Astrocyte (in vitro differentiated cells and primary cell): ENCODE data around the gene NECTIN4. TPM values are rescaled to one million over a fixed set of nuclear protein-coding genes. Genes with fewer than 3 reads are reported as not detected.

Source experiments
- DNase-seq: peaks from one replicate; pipeline ENCODE4 v3.0.0-alpha.2; 2010; ENCODE audit warnings: low read depth
- FAIRE-seq: peaks from 2 replicates; lab custom pipeline; 2011; peaks lifted over from hg19 to GRCh38; lab: Jason Lieb, UNC
- H2AFZ ChIP-seq: 2 replicates; pipeline ENCODE4 v1.6.0; 2012; ENCODE audit warnings: low read depth, low read length, inconsistent platforms
- H3K27ac ChIP-seq: 2 replicates; pipeline ENCODE4 v1.5.1; 2011; ENCODE audit warnings: low read depth, low read length, inconsistent platforms
- H3K27me3 ChIP-seq: 2 replicates; pipeline ENCODE4 v1.6.0; 2011; ENCODE audit warnings: low read length, inconsistent platforms; ENCODE audit not compliant: insufficient read depth
- H3K36me3 ChIP-seq: 2 replicates; pipeline ENCODE4 v1.5.1; 2011; ENCODE audit warnings: low read length, inconsistent platforms; ENCODE audit not compliant: insufficient read depth
- H3K4me1 ChIP-seq: 2 replicates; pipeline ENCODE4 v1.5.1; 2011; ENCODE audit warnings: low read length, inconsistent platforms; ENCODE audit not compliant: insufficient read depth
- H3K4me2 ChIP-seq: 2 replicates; pipeline ENCODE4 v1.6.0; 2012; ENCODE audit warnings: low read length, inconsistent platforms
- H3K4me3 ChIP-seq: 2 replicates; pipeline ENCODE4 v1.5.1; 2011; ENCODE audit warnings: low read depth, mild to moderate bottlenecking, low read length, inconsistent platforms; ENCODE audit not compliant: insufficient read depth
- H3K79me2 ChIP-seq: 2 replicates; pipeline ENCODE4 v1.6.0; 2012; ENCODE audit warnings: mild to moderate bottlenecking, low read length, inconsistent platforms; ENCODE audit not compliant: insufficient read depth
- H3K9ac ChIP-seq: 2 replicates; pipeline ENCODE4 v1.6.0; 2012; ENCODE audit warnings: mild to moderate bottlenecking, low read length, inconsistent platforms
- H3K9me3 ChIP-seq: 2 replicates; pipeline ENCODE4 v1.5.1; 2012; ENCODE audit warnings: low read depth, mild to moderate bottlenecking, low read length, inconsistent platforms; ENCODE audit not compliant: insufficient read depth
- H4K20me1 ChIP-seq: 2 replicates; pipeline ENCODE4 v1.6.0; 2012; ENCODE audit warnings: low read length, inconsistent platforms; ENCODE audit not compliant: insufficient read depth
- H3K27ac Mint-ChIP-seq: one replicate; pipeline ENCODE4 v1.8.0; 2021; ENCODE audit warnings: mild to moderate bottlenecking, mixed read lengths; ENCODE audit not compliant: unreplicated experiment
- H3K27me3 Mint-ChIP-seq: one replicate; pipeline ENCODE4 v1.8.0; 2021; ENCODE audit warnings: low read depth, mixed read lengths; ENCODE audit not compliant: unreplicated experiment
- H3K36me3 Mint-ChIP-seq: one replicate; pipeline ENCODE4 v1.8.0; 2021; ENCODE audit warnings: low read depth, mixed read lengths; ENCODE audit not compliant: unreplicated experiment
- H3K4me1 Mint-ChIP-seq: one replicate; pipeline ENCODE4 v1.8.0; 2021; ENCODE audit warnings: low read depth, mixed read lengths; ENCODE audit not compliant: unreplicated experiment
- H3K4me3 Mint-ChIP-seq: one replicate; pipeline ENCODE4 v1.8.0; 2021; ENCODE audit warnings: mild to moderate bottlenecking, moderate library complexity, mixed read lengths; ENCODE audit not compliant: unreplicated experiment
- H3K9me3 Mint-ChIP-seq: one replicate; pipeline ENCODE4 v1.8.0; 2021; ENCODE audit warnings: mild to moderate bottlenecking, mixed read lengths; ENCODE audit not compliant: unreplicated experiment
- CTCF ChIP-seq: IDR thresholded peaks from 2 replicates; pipeline ENCODE4 v1.5.1; 2011; ENCODE audit warnings: low read depth, mild to moderate bottlenecking, inconsistent platforms, low read length, moderate library complexity; ENCODE audit not compliant: insufficient read depth
- EZH2 ChIP-seq: IDR thresholded peaks from 2 replicates; pipeline ENCODE4 v1.6.1; 2012; ENCODE audit warnings: mild to moderate bottlenecking, low read length, inconsistent platforms; ENCODE audit not compliant: insufficient read depth
- total RNA-seq: library from RNA; stranded (reverse); gene quantifications from 2 replicates; pipeline ENCODE4 v1.2.1, GENCODE V29; 2021

Gene NECTIN4
- total RNA-seq, 1 donor from 2014 or later: 1.9 TPM

GRCh38 chr1:161054232-161054631, 35.1 kb downstream of the NECTIN4 start:
- Mint-ChIP-seq H3K36me3 (peaks cover 2% of the 10 kb centered on the region), H3K4me3 (no peak overlapping the region), H3K27ac (no peak overlapping the region), H3K4me1 (no peaks in the 10 kb centered on the region), H3K9me3 (peaks cover 12% of the 10 kb centered on the region), H3K27me3 (no peaks in the 10 kb centered on the region)
- FAIRE-seq (no peak), DNase-seq (no peak)
- H3K27ac ChIP-seq: no peak overlapping the region
- H3K9ac ChIP-seq: no peak overlapping the region
- no peak for TF ChIP-seq EZH2
- no peak for TF ChIP-seq CTCF
- no peaks in the 10 kb centered on the region for H4K20me1 ChIP-seq
- no peak overlapping the region for H3K4me3 ChIP-seq
- H3K79me2 ChIP-seq: no peaks in the 10 kb centered on the region
- no peaks in the 10 kb centered on the region for H3K36me3 ChIP-seq
- no peak overlapping the region for H3K4me2 ChIP-seq
- H3K9me3 ChIP-seq: no peaks in the 10 kb centered on the region
- no peaks in the 10 kb centered on the region for H3K27me3 ChIP-seq
- H2AFZ ChIP-seq: no peak overlapping the region
- H3K4me1 ChIP-seq: peaks cover 3% of the 10 kb centered on the region

- Histone ChIP-seq H3K4me2 (no peak overlapping the region), H3K4me1 (peaks cover 3% of the 10 kb centered on the region), H3K4me3 (no peak overlapping the region), H3K27ac (no peak overlapping the region), H3K9ac (no peak overlapping the region), H4K20me1 (no peaks in the 10 kb centered on the region), H3K36me3 (no peaks in the 10 kb centered on the region), H2AFZ (no peak overlapping the region), H3K79me2 (no peaks in the 10 kb centered on the region), H3K9me3 (peaks cover 6% of the 10 kb centered on the region), H3K27me3 (no peaks in the 10 kb centered on the region)
- Mint-ChIP-seq H3K27ac (no peak overlapping the region), H3K36me3 (peaks cover 10% of the 10 kb centered on the region), H3K4me1 (no peaks in the 10 kb centered on the region), H3K9me3 (peaks cover 19% of the 10 kb centered on the region), H3K4me3 (no peak overlapping the region), H3K27me3 (no peaks in the 10 kb centered on the region)
- DNase-seq (no peak), FAIRE-seq (no peak)
- TF ChIP-seq EZH2 (no peak), CTCF (no peak)
These were observed 36.5 kb downstream of the NECTIN4 start for GRCh38 chr1:161052899-161053298.

- no peak for FAIRE-seq
- Histone ChIP-seq H3K4me2 (no peak overlapping the region), H4K20me1 (no peaks in the 10 kb centered on the region), H3K79me2 (no peaks in the 10 kb centered on the region), H3K9ac (no peak overlapping the region), H3K36me3 (no peaks in the 10 kb centered on the region), H3K4me3 (no peak overlapping the region), H3K27ac (no peak overlapping the region), H3K27me3 (no peaks in the 10 kb centered on the region), H3K4me1 (peaks cover 6% of the 10 kb centered on the region), H3K9me3 (peaks cover 6% of the 10 kb centered on the region), H2AFZ (no peak overlapping the region)
- Mint-ChIP-seq H3K9me3 (peaks cover 27% of the 10 kb centered on the region), H3K27ac (no peak overlapping the region), H3K36me3 (peaks cover 11% of the 10 kb centered on the region), H3K4me1 (peaks cover 4% of the 10 kb centered on the region), H3K4me3 (no peak overlapping the region), H3K27me3 (no peaks in the 10 kb centered on the region)
- TF ChIP-seq EZH2 (no peak), CTCF (no peak)
- DNase-seq: no peak
These were observed 38.1 kb downstream of the NECTIN4 start for GRCh38 chr1:161051219-161051618.
